ENCODE results near the gene C10orf53.

DNA sequence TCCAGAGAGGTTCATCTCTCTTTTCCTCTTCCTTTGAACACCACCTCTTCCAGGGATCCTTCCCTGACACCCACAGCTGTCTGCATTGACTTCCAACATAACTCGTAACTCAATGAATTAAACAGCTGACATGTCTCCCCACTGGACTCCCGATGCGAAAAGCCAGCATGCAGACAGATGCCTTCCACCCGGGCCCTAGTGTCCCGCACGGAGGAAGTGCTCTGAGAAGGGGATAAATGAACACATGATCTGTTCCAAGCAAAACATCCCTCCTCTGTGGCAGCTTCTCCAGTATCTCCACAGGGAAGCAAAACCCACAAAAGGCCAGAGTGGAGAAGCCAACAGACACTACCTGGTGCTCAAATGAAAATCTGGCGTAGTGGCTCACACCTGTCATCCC lies 54.4 kb downstream of the C10orf53 start:
- TF ChIP-seq, protein P1, sequence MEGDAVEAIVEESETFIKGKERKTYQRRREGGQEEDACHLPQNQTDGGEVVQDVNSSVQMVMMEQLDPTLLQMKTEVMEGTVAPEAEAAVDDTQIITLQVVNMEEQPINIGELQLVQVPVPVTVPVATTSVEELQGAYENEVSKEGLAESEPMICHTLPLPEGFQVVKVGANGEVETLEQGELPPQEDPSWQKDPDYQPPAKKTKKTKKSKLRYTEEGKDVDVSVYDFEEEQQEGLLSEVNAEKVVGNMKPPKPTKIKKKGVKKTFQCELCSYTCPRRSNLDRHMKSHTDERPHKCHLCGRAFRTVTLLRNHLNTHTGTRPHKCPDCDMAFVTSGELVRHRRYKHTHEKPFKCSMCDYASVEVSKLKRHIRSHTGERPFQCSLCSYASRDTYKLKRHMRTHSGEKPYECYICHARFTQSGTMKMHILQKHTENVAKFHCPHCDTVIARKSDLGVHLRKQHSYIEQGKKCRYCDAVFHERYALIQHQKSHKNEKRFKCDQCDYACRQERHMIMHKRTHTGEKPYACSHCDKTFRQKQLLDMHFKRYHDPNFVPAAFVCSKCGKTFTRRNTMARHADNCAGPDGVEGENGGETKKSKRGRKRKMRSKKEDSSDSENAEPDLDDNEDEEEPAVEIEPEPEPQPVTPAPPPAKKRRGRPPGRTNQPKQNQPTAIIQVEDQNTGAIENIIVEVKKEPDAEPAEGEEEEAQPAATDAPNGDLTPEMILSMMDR (IDR thresholded peaks at IDR 0.05; ENCODE audit: borderline replicate concordance, extremely low read depth, low read length, poor library complexity, severe bottlenecking), result no peak
- TF ChIP-seq EZH2 (IDR thresholded peaks at IDR 0.05; ENCODE audit: borderline replicate concordance, low read depth, low read length, severe bottlenecking), result no peak

Measured in DND-41 (cell line).